GM21723 (cell line): ENCODE results near the gene THSD4.
"Not testable (repeated sequence)": the region's sequence is repeated elsewhere in the genome, so short reads cannot be mapped to it uniquely, and the experiment has no call there.

Experiments
- ATAC-seq: cut with Tn5 transposase; IDR thresholded peaks from one replicate; pipeline ENCODE4 v1.9.1; 2021; ENCODE audit warnings: mild to moderate bottlenecking, moderate library complexity; ENCODE audit not compliant: unreplicated experiment

The THSD4 gene

GRCh38 chr15:71118881-71119632 is 3.8 kb downstream of the THSD4 start:
- ATAC-seq: no peak

- ATAC-seq: no peak
These were observed 5.2 kb downstream of the THSD4 start for GRCh38 chr15:71120428-71120944.

GRCh38 chr15:71121442-71121841 is 6.2 kb downstream of the THSD4 start:
- no peak for ATAC-seq

GRCh38 chr15:71124937-71125790 is 9.9 kb downstream of the THSD4 start:
- ATAC-seq: no peak

- ATAC-seq: no peak
These were observed 10.7 kb downstream of the THSD4 start for GRCh38 chr15:71125831-71126450.

- ATAC-seq: no peak
These were observed 11.8 kb downstream of the THSD4 start for GRCh38 chr15:71127083-71127482.

- not testable (repeated sequence) for ATAC-seq
These were observed 12.9 kb downstream of the THSD4 start for GRCh38 chr15:71128159-71128558.

- ATAC-seq: no peak
These were observed 13.8 kb downstream of the THSD4 start for GRCh38 chr15:71128939-71129562.

GRCh38 chr15:71129669-71130068 is 14.4 kb downstream of the THSD4 start:
- ATAC-seq: no peak

- ATAC-seq: no peak
These were observed 16.5 kb downstream of the THSD4 start for GRCh38 chr15:71131601-71132362.

- ATAC-seq: no peak
These were observed 18.6 kb downstream of the THSD4 start for GRCh38 chr15:71133747-71134472.

GRCh38 chr15:71136159-71136783 is 21.0 kb downstream of the THSD4 start:
- ATAC-seq: no peak

GRCh38 chr15:71136793-71137518 is 21.7 kb downstream of the THSD4 start:
- no peak for ATAC-seq

- no peak for ATAC-seq
These were observed 23.2 kb downstream of the THSD4 start for GRCh38 chr15:71138473-71138872.

- no peak for ATAC-seq
These were observed 24.0 kb downstream of the THSD4 start for GRCh38 chr15:71139241-71139640.

- ATAC-seq: no peak
These were observed 26.3 kb downstream of the THSD4 start for GRCh38 chr15:71141572-71141971.

GRCh38 chr15:71142780-71143179 is 27.5 kb downstream of the THSD4 start:
- no peak for ATAC-seq
